ENCODE data around the gene CCNDBP1.
"Not testable (repeated sequence)": the region's sequence is repeated elsewhere in the genome, so short reads cannot be mapped to it uniquely, and the experiment has no call there.

CCNDBP1 gene

GRCh38 chr15:43193710-43194109, 8.5 kb downstream of the CCNDBP1 start:
- DNase-seq (ENCODE audit: low spot score): no peak

DNA sequence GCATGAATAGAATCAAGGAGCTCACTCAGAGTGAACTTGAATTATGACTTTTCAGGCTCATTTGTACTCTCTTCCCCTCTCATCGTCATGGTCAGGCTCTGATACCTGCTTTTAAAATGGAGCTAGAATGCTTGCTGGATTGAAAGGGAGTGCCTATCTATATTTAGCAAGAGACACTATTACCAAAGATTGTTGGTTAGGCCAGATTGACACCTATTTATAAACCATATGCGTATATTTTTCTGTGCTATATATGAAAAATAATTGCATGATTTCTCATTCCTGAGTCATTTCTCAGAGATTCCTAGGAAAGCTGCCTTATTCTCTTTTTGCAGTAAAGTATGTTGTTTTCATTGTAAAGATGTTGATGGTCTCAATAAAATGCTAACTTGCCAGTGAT, 9.6 kb downstream of the CCNDBP1 start:
- no peak for DNase-seq (ENCODE audit: low spot score)

GRCh38 chr15:43196760-43197548, 11.8 kb downstream of the CCNDBP1 start:
- no peak for DNase-seq (ENCODE audit: low spot score)

- not testable (repeated sequence) for DNase-seq (ENCODE audit: low spot score)
These were observed 12.6 kb downstream of the CCNDBP1 start for GRCh38 chr15:43197773-43198172.

DNA sequence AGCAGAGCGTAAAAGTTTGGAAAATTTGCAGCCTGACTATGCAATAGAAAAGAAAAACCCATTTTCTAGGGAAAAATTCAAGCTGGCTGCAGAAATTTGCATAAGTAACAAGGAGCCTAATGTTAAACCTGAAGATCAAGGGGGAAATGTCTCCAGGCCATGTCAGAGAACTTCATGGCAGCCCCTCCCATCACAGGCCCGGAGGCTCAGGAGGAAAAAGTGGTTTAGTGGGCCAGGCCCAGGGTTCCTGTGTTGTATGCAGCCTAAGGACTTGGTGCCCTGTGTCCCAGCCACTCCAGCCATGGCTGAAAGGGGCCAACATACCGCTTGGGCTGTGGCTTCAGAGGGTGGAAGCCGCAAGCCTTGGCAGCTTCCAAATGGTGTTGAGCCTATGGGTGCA, 13.4 kb downstream of the CCNDBP1 start:
- not testable (repeated sequence) for DNase-seq (ENCODE audit: low spot score)

DNA sequence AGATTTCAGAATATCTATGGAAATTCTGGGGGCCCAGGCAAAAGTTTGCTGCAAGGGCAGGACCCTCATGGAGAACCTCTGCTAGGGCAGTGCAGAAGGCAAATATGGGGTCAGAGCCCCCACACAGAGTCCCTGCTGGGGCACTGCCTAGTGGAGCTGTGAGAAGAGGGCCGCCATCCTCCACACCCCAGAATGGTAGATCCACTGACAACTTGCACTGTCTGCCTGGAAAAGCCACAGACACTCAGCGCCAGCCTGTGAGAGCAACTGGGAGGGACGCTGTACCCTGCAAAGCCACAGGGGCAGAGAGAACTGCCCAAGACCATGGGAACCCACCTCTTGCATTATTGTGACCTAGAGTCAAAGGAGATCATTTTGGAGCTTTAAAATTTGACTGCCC, 13.8 kb downstream of the CCNDBP1 start:
- DNase-seq (ENCODE audit: low spot score): no peak

- no peak for DNase-seq (ENCODE audit: low spot score)
These were observed 14.8 kb downstream of the CCNDBP1 start for GRCh38 chr15:43199945-43200488.

DNA sequence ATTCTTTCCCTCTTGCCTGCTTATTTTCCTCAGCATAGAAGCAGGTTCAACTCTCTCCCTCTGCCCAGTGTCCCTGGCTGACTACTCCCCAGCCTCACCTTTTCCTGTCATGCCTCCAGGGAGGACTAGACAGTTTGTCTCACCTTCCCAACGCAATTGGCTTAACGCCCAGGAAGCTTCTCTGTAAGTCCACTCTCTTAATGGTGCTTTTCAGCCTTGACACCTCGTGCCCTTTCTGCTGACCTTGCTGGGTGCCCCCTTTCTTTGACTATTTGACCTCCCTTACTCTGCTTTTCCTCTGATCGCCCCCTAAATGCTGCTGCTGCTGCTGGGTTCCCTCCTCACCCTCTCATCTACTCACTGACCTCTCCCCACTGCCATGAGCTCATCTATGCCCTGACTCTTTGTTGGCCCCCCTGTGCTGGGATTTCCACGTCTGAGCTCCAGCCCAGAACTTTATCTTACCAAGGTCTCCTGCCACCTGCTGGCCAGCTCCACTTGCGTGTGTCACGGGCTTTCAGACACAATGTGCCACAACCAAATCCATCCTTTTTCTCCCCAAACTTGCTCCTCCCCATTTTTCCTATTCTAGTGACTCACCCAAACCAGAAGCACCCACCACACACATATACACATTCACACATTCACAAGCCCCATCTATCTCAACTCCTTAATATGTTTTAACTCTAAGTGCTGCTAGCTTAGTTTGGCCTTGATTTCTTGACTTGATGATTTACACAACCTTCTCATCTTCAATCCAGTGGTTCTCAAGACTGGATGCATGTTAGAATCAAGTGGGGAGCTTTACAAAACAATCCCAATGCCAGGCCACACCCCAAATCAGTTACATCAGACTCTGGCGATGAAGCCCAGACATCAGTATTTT, 19.1 kb downstream of the CCNDBP1 start:
- peak; percentile 15 for DNase-seq (ENCODE audit: low spot score)

DNA sequence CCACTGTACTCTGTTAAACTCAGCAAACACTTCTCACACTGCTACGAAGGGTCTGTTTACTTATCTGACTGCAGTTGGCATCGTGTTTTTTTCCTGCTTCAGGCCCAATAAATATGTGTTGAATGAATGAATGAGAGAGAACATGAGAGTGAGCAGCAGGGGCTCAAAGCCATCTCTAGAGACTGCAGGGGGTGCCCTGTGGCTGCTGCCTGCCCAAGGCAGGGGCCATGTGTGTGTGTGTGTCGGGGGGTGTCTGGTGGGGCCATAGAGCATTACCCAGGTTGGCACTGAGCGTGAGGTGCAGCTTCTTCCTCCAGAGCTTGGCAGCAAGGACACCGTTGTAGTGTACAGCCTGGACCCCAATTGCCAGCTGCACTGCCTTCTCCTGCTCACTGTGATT, 20.9 kb downstream of the CCNDBP1 start:
- DNase-seq (ENCODE audit: low spot score): no peak

DNA sequence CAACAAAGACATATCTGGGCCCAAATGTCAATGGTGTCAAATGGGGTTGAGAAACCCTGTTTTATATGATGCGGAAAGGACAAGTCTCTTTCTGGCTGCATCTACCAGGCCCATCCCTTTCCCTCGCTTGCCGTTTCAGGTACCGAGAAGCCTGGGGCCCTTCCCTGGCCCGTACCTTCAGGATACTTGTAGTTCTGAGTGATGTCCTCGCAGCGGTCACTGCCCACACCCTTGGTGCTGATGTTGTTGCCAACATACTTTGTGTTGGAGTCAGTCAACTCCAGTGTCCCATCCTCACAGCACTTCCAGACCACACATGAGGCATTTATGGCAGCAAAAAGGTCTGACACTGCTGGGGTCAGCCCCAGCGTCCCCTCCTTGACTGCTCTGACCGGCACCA, 21.8 kb downstream of the CCNDBP1 start:
- DNase-seq (ENCODE audit: low spot score): no peak

DNA sequence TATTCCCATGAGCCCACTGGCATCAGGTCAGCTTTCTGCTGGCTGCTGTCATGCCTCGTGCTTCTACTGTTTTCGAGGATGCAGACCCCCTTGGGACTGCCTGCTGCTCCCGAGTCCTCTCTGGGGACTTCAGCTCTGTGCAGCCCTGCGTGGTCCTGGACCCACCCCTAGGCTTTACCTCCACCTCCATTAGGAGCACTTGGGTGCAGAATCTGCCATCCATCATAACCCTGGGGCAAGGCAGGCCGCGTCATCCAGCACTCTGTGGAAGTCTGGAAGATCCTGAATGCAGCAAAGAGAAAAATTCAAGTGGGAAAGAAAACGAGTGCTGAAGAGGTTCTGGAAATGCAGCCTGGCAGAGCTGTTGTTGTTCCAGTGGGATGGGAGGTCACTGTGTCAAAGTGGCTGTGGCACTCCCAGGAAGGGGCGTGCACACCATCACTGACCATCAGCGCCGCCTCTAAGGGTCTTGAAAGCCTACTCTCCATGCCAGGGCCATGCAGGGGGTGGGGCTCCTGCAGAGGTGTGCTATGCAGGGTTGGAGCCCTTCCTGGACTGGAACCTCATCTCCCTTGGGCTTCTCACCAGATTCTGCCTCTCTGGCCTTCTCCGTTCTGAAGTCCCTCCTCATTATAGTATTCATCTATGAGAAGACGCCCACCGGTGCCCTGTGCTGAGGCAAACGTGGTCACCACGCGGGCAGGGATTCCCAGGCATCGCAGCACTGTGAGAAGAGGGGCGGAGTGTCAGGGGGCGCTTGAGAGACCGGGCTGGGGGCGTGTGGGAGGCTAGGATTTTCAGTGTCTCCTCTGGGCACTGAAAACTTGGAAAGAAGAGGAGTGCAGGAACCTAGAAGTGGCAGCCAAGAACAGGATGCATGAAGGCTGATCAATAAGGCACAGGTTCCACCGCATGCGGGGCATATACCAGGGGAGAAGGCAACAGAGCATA, 23.1 kb downstream of the CCNDBP1 start:
- no peak for DNase-seq (ENCODE audit: low spot score)

GRCh38 chr15:43209059-43209824, 24.0 kb downstream of the CCNDBP1 start:
- no peak for DNase-seq (ENCODE audit: low spot score)

DNA sequence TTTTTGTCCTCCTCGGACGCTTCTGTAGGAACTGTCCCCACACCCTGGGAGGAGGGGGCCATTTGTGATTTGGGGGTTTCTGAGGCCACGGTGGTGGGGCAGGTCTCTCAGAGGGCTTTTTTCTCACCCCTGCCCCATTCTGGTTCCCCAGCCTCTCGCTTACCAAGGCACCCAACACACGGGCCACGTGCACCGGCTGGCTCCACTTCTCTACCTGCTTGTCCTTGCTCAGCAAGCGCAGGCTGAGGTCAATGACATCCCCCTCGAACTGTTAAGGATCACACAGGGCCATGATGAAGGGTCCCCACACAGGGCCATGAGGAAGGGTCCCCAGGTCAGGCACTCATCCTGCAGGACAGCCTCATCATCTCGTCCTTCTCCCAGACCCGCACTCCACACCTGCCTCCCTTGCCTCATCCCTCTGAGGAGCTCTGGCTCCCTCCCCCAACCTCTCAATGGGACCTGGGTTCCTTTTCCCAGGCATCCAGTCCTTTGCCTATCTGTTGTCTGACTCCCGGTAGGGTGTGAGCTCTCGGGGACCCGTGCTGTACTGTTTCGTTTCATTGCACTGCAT, 25.1 kb downstream of the CCNDBP1 start:
- DNase-seq (ENCODE audit: low spot score): no peak

DNA sequence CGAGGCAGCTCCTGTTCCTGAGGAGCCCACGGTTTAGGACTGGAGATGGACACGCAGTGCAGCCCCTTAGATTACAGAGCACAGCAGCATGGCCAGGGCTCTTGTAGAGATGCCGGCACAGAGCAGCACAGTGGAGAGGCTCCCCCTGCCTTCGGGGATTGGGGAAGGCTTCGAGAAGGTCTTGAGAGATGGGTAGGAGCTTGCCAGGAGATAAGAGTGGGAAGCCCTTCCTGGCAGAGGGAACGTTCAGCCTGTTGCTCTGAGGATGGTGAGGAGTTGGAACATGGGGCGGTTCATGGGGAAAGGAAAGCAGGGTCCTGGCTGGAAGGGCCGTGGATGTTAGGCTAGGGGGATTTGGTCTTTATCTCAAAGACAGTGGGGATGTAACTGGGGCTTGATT, 25.6 kb downstream of the CCNDBP1 start:
- no peak for DNase-seq (ENCODE audit: low spot score)

DNA sequence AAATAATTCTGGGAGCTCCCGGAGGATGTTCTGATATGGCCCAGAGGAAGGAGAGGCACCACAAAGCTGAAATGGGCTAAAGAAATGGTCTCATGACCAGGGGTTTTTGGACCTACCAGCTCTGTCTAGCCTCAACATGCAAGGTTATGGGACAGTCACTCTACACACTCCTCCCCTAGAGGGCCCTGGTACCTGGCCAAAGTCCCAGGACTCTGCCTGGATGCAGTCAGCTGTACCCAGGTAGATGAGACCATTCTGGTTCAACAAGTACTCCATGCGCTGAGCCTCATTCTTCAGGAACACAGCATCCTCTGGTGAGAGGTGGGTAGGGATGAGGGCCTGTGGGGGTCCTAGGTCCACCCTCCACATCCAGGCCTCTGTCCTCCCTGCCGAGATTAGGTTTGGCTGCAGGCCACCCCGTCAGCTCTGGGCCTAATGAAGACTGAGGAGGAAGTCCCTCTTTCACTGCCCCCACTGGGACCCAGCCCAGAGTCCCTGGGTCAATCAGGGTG, 26.1 kb downstream of the CCNDBP1 start:
- no peak for DNase-seq (ENCODE audit: low spot score)

DNA sequence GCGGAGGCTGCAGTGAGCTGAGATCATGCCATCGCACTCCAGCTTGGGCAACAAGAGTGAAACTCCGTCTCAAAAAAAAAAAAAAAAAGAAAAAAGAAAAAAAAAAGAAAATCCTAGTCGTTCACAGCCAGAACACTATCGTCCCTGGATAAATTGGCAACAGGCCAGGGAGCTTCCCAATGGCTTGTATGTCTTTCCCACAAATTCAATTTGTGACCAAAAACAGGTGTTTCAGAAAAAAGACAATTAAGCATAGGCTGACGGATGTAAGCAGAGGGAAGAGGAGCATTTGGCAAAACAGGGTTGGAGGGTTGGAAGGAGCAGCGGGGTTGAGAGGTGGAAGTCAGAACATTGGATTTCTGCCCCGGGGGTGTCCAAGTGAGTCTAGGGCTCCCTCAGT, 27.1 kb downstream of the CCNDBP1 start:
- DNase-seq (ENCODE audit: low spot score): no peak

DNA sequence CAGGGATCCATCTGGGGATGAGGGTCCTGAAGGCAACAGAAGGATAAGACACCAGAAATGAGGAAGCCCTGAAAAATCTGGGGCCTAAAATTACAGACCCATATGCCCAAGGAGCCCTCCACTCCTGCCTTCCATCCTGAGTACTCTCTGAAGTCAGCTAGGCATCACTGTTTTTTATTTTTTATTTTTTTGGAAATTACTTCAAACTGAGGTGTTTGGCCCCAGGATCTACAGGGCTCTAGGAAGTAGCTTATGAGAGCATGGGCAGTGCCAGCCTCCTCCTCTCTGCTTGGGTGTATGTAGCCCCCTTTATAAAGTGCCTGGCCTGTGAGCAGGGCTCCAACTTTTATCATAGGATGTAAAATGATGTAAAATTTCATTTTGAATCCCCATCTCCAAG, 27.7 kb downstream of the CCNDBP1 start:
- DNase-seq (ENCODE audit: low spot score): no peak

- no peak for DNase-seq (ENCODE audit: low spot score)
These were observed 28.3 kb downstream of the CCNDBP1 start for GRCh38 chr15:43213466-43213865.

- no peak for DNase-seq (ENCODE audit: low spot score)
These were observed 29.0 kb downstream of the CCNDBP1 start for GRCh38 chr15:43214169-43214568.

GRCh38 chr15:43214592-43215295, 29.5 kb downstream of the CCNDBP1 start:
- no peak for DNase-seq (ENCODE audit: low spot score)
